ENCODE measurements around the gene SAC3D1. TPM values are rescaled to one million over a fixed set of nuclear protein-coding genes. Genes with fewer than 3 reads are reported as not detected.

The SAC3D1 gene
- total and polyA plus RNA-seq, 9 of the 15 experiments (the other 6 are each of a cell fraction or from before 2014, with no cell fraction given), result 0.20 to 35.2 (median 5.8) TPM

DNA sequence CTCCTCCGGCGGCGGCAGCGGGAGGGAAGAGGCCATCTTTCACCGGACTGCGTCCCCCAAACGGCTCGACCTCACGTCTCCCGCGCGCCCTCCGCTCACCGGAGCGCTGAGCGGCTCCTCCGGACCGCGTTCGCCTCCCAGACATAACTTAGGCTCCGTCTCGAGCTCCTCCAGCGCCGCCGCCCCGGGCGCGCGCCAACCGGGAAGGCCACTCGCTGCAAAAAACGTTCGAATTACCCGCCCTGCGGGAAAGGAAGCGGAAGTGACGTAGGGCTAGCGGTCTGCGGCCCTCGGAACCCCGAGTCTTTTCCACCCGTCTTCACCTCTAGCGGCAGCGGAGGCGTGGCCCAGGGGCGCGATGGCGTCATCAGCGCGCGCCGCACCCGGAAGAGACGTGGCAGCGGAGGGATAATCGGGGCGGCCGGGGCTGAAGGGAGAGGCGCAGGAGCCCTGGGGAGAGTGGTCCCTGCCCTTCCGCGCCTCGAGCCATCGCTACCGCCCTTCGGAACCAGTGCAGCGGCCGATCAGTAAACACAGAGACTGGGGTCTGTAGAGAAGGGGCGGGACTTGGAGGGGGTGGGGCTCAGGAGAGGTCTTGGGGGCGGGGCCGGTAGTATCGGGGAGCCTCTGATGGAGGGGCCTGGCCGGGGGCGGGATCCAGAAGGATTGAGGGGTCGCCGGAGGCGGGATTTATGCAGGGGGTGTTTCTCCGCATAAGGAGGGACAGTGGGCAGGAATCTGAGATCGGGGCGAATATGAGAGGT, 43.0 kb downstream of the SAC3D1 start, which contains the start of the genes CDCA5 and ZFPL1 (continued):
- TF ChIP-seq KLF6 (CRISPR knock-in tag; IDR thresholded peaks at IDR 0.05; ENCODE audit: borderline replicate concordance) (0 out of 2 replicates have a peak, but pooled peaks have one; percentile 51), ELK3 (CRISPR knock-in tag; IDR thresholded peaks at IDR 0.05) (no peak), ARID1B (IDR thresholded peaks at IDR 0.05) (0 out of 2 replicates have a peak, but pooled peaks have one; percentile 13), ZNF41 (CRISPR knock-in tag; conservative IDR thresholded peaks at IDR 0.05) (no peak), SMARCA5 (IDR thresholded peaks at IDR 0.05) (no peak), HDAC8 (tag; IDR thresholded peaks at IDR 0.05) (no peak), ZNF263 (CRISPR knock-in tag; IDR thresholded peaks at IDR 0.05; ENCODE audit: borderline replicate concordance) (peak; percentile 54; the same call in 1 of the 2 replicates), BHLHE40 (IDR thresholded peaks at IDR 0.05; ENCODE audit: low read length) (peak; percentile 47), CTCF (IDR thresholded peaks at IDR 0.05 in 2 of 3, conservative IDR thresholded peaks at IDR 0.05 in 1 of 3; ENCODE audit: insufficient read depth in 2 of 3, low read depth in 1 of 3, low read length in 3 of 3) (no peak; a peak in 1 of 6 replicates), MYNN (IDR thresholded peaks at IDR 0.05) (no peak), MYNN (CRISPR knock-in tag; IDR thresholded peaks at IDR 0.05) (no peak), GABPA (tag; conservative IDR thresholded peaks at IDR 0.05; ENCODE audit: low read depth) (peak; percentile 99), L3MBTL2 (IDR thresholded peaks at IDR 0.05) (peak; percentile 53), ZNF445 (CRISPR knock-in tag; IDR thresholded peaks at IDR 0.05; ENCODE audit: low read depth) (no peak)
- TF ChIP-seq, protein P1, sequence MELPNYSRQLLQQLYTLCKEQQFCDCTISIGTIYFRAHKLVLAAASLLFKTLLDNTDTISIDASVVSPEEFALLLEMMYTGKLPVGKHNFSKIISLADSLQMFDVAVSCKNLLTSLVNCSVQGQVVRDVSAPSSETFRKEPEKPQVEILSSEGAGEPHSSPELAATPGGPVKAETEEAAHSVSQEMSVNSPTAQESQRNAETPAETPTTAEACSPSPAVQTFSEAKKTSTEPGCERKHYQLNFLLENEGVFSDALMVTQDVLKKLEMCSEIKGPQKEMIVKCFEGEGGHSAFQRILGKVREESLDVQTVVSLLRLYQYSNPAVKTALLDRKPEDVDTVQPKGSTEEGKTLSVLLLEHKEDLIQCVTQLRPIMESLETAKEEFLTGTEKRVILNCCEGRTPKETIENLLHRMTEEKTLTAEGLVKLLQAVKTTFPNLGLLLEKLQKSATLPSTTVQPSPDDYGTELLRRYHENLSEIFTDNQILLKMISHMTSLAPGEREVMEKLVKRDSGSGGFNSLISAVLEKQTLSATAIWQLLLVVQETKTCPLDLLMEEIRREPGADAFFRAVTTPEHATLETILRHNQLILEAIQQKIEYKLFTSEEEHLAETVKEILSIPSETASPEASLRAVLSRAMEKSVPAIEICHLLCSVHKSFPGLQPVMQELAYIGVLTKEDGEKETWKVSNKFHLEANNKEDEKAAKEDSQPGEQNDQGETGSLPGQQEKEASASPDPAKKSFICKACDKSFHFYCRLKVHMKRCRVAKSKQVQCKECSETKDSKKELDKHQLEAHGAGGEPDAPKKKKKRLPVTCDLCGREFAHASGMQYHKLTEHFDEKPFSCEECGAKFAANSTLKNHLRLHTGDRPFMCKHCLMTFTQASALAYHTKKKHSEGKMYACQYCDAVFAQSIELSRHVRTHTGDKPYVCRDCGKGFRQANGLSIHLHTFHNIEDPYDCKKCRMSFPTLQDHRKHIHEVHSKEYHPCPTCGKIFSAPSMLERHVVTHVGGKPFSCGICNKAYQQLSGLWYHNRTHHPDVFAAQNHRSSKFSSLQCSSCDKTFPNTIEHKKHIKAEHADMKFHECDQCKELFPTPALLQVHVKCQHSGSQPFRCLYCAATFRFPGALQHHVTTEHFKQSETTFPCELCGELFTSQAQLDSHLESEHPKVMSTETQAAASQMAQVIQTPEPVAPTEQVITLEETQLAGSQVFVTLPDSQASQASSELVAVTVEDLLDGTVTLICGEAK (IDR thresholded peaks at IDR 0.05), result peak; percentile 97
- TF ChIP-seq, protein P1 (CRISPR knock-in tag; IDR thresholded peaks at IDR 0.05), result 0 out of 2 replicates have a peak, but pooled peaks have one; percentile 6
